HG03095 (cell line): Measurements from ENCODE around the gene MS4A12.
A peak's percentile ranks its signal among the peaks of the same experiment; 100 is the strongest.
"Not testable (repeated sequence)": the region's sequence is repeated elsewhere in the genome, so short reads cannot be mapped to it uniquely, and the experiment has no call there.

Experiments
- ATAC-seq: cut with Tn5 transposase; IDR thresholded peaks from one replicate; pipeline ENCODE4 v1.9.1; 2021; ENCODE audit warnings: moderate library complexity; ENCODE audit not compliant: unreplicated experiment

The MS4A12 gene, protein sequence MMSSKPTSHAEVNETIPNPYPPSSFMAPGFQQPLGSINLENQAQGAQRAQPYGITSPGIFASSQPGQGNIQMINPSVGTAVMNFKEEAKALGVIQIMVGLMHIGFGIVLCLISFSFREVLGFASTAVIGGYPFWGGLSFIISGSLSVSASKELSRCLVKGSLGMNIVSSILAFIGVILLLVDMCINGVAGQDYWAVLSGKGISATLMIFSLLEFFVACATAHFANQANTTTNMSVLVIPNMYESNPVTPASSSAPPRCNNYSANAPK

DNA sequence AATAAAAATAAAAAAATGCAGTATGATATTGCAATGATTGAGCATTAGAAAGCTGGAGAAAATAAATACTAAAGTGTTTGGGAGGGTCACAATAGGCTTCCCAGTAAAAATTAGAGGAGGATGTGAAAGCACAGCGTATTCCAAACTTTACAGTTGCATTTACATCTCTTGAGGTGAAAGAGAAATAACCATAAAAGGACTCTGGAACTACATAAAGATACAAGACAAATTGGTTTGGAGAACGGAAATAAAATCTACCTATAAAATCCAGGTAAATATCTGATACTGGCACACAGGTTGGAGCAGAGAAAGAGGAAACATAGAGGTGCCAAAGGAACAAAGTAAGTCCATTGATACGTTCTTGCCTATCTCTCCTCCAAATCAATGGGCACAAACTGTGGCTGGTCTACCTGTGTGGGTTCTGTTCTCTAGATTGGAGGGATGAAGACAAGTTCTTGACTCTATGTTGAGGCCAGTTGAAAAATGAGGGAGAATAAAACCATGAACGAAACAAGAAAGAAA is at the start of gene MS4A12:
TSS of gene MS4A12 (plus strand) at position 291 of the 522 bp plus-strand sequence. CDS start 4,541 bp downstream, outside the sequence.
- no peak for ATAC-seq

DNA sequence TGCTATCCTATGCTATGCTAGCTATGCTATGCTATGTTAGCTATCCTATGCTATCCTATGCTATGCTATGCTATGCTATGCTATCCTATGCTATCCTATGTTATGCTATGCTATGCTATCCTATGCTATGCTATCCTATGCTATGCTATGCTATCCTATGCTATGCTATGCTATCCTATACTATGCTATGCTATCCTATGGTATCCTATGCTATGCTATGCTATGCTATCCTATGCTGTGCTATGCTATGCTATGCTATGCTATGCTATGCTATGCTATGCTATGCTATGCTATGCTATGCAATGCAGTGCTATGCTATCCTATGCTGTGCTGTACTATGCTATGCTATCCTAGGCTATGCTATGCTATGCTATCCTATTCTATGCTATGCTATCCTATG is 45.5 kb upstream of the MS4A12 start:
- no peak for ATAC-seq

DNA sequence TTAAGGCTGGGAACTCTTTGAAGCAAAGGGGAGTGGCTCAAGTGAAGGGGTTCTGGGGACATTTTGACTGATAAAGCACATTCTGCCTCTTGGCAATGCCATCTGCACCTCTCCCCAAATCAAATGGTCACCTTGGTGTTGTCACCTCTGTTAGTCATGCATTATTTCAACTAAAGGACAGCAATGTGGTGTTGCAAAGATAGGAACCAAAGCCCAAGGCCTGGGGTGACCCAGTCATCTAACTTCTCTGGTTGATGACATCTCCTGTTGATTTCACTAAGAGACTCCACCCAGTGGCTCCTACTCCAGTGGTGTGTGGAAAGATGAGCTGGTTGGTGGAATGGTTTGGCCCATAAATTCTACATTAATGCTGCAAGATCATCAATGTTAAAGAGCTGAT is 44.7 kb upstream of the MS4A12 start:
- ATAC-seq: no peak

DNA sequence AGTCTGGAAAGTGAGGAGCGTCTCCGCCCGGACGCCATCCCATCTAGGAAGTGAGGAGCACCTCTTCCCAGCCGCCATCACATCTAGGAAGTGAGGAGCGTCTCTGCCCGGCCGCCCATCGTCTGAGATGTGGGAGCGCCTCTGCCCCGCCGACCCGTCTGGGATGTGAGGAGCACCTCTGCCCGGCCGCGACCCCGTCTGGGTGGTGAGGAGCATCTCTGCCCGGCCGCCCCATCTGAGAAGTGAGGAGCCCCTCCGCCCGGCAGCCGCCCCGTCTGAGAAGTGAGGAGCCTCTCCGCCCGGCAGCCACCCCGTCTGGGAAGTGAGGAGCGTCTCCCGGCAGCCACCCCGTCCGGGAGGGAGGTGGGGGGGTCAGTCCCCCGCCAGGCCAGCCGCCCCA is 41.4 kb upstream of the MS4A12 start:
- ATAC-seq: not testable (repeated sequence)

DNA sequence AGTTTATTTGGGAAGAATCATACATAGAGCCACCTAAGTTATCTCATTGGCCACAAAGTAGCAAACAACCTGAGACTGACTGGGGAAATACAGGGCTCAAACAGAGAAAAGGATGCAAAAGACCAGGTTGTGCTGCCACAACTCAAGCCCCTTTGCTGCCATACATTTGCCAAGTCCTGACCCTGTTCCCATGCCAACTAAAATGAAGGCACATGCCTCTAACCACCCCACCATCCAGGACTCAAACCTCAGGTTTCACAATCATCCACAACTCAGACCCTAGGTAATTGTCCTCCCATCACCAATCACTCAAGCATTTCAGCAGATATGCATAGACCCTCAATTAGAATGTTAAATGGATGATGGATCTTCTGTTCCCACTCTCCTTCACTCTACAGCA is 38.4 kb upstream of the MS4A12 start:
- ATAC-seq: no peak

DNA sequence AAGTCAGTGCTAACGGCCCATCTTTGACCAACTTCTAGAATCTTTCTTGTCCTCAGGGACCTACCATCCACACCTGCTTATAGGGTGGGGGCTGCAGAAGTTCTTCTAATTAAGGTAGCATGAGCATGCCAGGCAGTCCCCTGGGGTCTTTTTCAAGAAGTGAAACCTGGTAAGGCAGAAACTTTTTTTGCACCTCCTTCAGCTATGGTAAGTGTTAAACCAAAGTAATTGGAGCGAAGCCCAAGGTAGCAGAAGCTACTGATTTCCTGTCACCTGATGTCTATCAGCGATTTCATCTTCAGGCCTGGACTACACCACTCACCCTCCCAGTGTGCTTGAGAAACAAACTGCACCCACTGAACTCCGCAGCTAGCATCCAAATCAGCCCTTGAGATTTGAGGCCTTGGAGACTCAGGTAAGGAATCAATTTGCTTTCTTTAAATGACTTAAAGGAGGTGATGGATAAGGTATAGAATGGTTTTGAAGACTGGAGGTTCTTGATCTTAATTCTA is 37.0 kb upstream of the MS4A12 start, which contains the start of gene MS4A1:
TSS of gene MS4A1 (plus strand) at position 317 of the 512 bp plus-strand sequence. CDS start 6,528 bp downstream, outside the sequence.
- ATAC-seq: peak; percentile 80

DNA sequence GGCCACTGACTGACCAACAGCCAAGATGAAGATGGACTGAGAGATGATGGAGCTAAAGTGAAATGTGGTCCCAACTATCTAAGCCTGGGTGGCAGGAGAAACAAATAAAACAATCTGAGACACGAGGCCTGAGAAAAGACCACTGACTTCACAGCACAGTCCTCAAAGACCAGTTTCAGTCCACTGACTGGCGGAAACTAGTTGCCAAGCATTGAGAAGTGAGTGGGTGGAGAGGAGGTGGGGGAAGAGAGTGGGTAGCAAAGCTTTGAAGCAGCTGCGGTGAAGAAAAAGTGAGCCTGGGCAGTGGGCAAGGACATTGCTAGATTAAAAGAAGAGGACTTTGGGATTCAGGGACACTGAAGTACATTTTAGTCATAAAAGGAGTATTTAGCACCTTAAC is 35.0 kb upstream of the MS4A12 start:
- ATAC-seq: peak; percentile 44

DNA sequence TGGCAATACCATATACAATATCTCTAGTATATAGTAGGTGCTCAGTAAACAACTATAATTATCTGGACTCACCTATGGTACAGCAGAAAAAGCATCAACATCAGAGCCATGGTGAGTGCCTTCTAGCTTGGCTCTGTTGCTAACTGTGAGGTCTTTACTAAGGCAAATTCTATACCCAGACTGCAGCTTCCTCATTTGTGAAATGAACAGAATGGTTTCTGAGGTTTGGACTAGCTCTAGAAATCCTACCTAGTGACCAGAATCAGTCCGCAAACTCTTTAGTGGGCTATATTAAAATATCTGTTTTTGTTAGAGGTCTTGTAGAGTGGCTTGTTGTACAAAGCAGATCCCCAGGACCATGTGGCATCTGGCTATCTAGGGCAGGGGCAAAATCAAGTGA is 33.2 kb upstream of the MS4A12 start:
- ATAC-seq: no peak

DNA sequence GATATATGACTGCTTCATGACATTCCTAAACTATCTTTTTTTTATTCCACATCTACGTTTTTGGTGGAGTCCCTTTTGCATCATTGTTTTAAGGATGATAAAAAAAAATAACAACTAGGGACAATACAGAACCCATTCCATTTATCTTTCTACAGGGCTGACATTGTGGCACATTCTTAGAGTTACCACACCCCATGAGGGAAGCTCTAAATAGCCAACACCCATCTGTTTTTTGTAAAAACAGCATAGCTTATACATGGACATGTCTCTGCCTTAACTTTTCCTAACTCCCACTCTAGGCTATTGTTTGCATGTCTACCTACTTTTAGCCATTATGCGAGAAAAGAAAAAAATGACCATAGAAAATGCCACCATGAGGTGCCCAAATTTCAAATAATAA is 23.7 kb upstream of the MS4A12 start:
- ATAC-seq: no peak

DNA sequence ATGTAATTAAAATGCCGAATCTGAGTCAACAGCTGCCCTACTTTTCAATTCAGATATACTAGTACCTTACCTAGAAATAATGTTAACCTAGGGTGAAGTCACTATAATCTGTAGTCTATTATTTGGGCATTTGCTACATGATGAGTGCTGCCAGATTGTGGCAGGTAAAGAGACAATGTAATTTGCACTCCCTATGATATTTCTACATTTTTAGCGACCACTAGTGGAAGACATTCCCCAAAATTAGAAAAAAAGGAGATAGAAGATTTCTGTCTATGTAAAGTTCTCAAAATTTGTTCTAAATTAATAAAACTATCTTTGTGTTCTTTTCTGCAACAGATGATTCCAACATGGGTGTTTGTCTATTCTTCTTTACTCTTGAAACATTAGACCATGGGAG is 22.9 kb upstream of the MS4A12 start:
- no peak for ATAC-seq

DNA sequence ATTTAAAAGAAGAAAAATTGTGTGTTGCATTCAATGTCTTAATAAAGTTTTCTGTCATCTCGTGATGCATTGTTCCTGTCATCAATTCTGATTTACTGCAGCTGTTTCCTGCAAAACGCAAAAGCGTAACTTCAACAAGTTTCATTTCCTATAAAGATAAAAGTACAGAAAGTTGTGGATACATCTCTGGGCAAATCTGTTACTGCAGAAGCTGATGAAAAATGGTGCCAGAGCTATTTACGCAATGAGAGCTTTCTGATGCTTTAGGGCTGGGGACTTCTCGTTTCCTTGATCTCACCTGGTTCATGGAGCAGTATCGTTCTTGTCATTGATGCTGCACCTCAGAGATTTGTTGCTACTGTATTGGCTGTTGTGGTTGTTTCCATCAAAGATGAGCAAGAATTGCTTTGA is 15.5 kb upstream of the MS4A12 start:
- ATAC-seq: no peak

DNA sequence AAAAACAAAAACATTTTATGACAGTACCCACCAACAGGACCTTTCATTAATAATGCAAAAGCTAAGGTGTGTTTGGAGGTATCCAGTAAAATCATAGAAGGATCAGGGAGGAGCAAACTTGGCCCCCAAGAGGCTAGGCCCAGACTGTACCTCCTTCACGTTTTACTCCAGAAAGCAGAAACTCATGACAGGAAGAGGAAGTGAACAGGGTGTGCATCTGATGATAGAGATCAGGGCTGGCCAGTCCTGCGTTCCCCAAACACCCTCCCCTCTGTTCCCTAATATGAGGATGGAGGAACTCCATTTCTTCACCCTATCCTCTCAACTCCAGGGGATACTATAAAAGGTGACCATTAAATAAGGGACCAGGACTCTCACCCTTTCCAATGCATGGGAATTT is 10.2 kb upstream of the MS4A12 start:
- no peak for ATAC-seq

DNA sequence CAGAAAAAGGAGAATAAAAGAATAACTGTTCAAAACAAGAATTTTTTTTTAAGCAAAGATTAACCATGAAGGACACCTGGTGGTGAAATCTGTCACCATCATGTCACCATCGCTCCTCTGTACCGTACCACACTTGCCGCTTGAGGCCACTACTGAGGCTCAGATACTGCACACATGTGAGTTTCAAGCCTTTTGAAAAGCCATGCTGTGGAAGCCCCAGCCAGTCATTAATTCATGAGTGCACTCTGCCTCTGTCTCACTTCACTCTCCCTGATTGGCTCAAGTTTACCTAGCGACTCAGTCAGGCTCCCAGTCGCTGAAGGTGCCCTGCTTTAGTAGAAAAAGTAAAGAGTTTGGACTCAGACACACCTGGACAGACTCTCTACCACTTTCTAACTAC is 6.6 kb upstream of the MS4A12 start:
- ATAC-seq: peak; percentile 98

DNA sequence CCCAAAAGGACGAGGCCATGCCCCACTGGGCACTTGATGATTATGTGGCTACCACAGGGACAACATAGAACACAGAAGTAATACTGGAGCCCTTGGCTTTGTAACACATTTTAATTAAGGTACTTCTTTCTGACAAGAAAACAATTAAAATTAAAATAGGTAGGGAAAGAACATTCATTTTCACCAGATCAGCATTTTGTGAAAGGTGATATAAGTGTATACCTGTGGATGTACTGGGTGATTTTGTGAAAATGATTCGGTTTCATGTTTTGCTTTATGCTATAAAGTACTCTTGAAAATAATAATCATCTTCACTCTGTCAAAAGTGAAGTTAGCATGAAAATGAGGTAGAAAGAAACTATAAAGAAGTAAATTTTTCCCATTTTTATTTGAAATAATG is 876 bp downstream of the MS4A12 start:
- no peak for ATAC-seq

DNA sequence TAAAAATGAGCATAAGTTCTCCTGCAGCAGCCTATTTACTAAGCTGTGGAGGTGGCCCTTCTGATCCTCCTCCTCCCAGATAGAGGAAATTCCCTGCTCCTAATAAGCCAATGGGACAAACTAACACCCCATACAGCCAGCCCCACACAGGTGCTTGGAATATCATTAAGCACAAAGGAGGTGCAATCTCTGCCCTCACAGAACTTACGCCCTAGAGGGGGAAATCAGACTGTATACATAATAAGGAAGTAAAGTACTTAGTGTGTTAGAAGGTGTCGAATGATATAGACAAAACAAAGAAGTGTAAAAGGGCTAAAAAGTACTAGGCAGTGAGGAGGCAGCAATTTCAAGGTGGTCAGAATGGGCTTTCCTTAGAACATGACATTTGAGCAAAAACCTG is 5.8 kb downstream of the MS4A12 start:
- peak; percentile 24 for ATAC-seq

DNA sequence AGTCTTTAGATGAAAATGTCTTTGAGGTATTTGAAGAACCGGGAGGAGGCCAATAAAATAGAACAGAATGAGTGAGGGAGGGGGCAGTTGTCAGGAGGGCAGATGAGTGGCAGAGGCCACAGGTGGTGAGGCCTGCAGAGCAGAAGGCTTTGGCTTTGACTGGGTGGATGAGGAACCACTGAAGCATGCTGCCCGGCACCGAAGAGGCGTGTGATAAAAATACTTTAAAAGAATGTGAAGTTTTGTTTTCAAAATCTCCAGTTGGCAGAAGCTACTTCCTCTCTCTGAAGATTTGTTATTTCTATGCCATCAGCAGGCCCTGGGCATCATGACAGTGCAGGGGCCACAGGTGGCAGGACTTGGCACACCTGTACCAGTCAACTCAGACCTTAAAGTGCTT is 6.3 kb downstream of the MS4A12 start:
- ATAC-seq: peak; percentile 72

DNA sequence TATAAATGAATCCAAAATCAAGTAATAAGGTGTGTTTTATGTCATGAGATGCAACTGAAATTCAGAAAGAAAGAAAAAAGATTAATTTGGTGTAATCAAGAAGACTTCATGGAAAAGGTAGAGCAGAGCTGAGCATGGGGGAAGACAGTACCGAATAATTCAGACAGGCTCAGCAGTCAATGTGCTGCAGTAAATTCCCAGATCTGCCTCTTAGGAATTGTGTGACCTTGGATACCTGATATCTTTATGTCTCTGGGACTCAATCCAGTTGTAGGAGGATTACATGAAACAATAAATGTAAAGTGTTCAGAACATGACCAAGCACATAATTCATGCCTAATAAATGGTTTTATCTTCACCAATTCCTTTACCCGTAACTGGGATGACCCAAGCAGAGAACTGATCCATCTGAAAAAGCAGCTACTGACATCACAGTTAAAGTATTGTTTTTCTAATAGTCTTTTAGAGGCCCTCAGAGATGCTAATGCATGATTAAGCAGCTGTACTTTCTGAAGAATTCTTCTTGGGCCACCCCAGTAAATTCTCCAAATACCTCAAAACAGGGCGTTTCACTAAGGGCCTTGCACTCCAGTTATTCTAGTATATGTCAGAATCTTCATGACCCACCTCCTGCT is 7.8 kb downstream of the MS4A12 start:
- no peak for ATAC-seq

DNA sequence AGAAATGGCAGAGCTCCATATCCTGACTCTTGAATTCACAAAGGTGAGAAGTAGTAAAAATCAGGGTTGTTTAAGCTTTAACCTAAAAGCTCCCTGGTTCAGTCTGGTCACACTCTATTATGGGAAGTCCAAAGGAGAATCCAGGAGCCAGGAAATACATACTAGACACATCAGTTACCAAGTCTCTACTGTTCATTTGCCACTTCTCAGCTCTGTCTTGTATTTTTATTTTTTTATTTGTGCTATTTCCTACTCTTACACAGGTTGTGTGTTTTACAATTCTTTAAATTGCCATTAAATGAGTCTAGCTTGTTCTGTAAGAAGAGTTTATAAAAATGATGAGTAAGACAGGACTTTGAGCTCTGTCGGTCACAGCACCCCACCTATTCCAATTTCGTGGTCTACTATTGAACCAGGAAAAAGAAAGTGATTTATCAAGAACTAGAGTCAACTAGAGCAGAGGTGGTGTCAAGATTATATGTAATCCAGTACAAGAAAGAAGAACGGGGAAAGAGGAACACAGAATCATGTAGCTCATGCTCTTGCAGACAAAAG is 9.7 kb downstream of the MS4A12 start:
- no peak for ATAC-seq

DNA sequence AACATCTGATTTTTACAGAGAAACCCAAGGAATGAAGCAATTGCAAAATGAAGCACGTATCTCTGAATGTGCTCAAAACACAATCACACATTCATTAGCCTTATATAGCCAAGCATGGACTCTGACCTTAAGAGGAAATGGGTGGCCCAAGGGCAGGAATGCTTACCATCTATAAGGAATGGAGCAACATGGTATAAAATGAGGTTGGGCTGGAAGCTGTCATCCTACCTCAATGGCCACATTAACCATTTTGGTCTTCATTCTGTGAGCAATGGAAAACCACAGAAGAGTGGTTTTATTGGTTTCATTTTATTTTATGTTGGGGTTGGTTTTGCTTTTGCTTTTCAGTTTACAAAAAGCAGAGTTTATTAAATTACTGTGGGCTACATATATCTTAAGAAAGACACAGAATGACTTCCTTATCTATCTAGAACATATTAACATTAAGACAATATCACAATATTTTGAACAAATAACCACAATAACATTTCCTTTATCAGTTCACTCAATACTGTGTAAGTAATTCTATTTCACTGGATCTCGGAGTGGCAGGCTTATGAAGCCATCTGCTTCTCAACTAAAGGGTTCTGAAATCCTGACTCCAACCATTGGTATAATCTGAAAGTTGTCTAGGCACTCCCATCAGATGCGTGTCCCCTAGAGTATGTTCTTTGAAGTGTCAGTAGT is 11.8 kb downstream of the MS4A12 start:
- no peak for ATAC-seq

DNA sequence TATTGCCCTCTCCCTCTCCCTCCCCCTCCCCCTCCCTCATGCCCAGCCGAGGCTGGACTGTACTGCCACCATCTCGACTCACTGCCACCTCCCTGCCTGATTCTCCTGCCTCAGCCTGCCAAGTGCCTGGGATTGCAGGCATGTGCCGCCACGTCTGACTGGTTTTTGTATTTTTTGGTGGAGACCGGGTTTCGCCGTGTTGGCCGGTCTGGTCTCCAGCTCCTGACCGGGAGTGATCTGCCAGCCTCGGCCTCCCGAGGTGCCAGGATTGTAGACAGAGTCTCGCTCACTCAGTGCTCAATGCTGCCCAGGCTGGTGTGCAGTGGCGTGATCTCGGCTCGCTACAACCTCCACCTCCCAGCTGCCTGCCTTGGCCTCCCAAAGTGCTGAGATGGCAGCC is 17.0 kb downstream of the MS4A12 start:
- not testable (repeated sequence) for ATAC-seq

DNA sequence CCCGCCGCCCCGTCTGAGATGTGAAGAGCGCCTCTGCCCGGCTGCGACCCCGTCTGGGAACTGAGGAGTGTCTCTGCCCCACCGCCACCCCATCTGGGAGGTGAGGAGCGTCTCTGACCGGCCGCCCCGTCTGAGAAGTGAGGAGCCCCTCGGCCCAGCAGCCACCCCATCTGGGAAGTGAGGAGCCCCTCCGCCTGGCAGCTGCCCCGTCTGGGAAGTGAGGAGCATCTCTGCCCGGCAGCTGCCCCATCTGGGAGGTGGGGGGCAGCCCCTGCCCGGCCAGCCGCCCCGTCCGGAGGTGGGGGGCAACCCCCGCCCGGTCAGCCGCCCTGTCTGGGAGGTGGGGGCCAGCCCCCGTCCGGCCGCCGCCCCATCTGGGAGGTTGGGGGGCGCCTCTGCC is 17.6 kb downstream of the MS4A12 start:
- not testable (repeated sequence) for ATAC-seq
